GM18520 (cell line): ENCODE results near the gene MIA2.
"Not testable (repeated sequence)": the region's sequence is repeated elsewhere in the genome, so short reads cannot be mapped to it uniquely, and the experiment has no call there.

ENCODE experiments used
- ATAC-seq: cut with Tn5 transposase; IDR thresholded peaks from one replicate; pipeline ENCODE4 v1.9.1; 2021; ENCODE audit not compliant: unreplicated experiment

MIA2 gene

GRCh38 chr14:39324097-39324496 is 90.4 kb downstream of the MIA2 start:
- no peak for ATAC-seq

- ATAC-seq: no peak
Measured at GRCh38 chr14:39339003-39339402, 105.3 kb downstream of the MIA2 start.

DNA sequence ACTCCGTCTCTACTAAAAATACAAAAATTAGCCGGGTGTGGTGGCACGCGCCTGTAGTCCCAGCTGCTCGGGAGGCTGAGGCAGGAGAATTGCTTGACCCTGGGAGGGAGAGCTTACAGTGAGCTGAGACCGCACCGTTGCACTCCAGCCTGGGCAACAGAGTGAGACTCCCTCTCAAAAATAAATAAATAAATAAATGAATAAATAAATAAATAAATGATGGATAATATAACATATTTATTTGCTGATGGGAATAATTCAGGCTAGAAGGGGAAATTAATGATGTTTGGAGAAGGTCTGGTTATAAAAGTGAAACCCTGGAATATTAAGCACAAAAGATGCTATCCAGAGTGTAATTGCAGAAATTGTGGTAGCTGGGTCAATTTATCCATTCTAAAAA is 107.4 kb downstream of the MIA2 start:
- ATAC-seq: not testable (repeated sequence)

DNA sequence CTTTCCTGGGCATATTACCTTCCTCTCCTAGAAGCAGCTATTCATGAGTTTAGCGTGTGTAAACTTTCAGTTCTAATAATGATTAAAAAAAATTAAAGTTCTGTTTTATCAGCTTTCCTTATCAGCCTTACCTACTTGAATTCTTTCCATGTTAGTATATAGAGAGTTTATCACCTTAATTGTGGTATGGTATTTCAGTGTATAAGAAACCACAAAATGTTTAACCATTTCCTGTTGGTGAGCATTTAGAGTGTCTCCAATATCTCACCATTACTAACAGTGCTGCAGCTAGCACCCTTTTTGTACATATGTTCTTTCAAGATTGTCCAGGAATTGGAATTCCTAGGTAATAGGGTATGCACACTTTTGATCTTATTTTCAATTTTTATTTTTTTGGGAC is 109.1 kb downstream of the MIA2 start:
- no peak for ATAC-seq

GRCh38 chr14:39343614-39344013 is 109.9 kb downstream of the MIA2 start:
- ATAC-seq: no peak

- ATAC-seq: no peak
Measured at GRCh38 chr14:39350866-39351265, 117.2 kb downstream of the MIA2 start.

DNA sequence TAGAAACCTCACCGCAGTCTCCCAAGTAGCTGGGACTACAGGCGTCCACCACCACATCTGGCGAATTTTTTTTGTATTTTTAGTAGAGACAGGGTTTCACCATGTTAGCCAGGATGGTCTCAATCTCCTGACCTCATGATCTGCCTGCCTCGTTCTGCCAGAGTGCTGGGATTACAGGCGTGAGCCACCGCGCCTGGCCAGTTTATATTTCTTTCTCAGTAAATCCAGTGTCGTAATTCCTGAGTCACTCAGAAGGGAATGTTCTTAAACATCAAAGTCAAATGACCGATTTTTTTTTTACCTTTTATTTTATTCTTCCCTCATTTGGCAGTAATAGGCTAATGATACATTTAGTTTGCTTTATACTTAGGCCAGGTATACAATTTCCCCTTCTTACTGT is 118.0 kb downstream of the MIA2 start:
- ATAC-seq: no peak

- not testable (repeated sequence) for ATAC-seq
Measured at GRCh38 chr14:39359069-39359468, 125.4 kb downstream of the MIA2 start.

- ATAC-seq: no peak
Measured at GRCh38 chr14:39360316-39360715, 126.6 kb downstream of the MIA2 start.

GRCh38 chr14:39361556-39361955 is 127.8 kb downstream of the MIA2 start:
- ATAC-seq: not testable (repeated sequence)

- ATAC-seq: no peak
Measured at GRCh38 chr14:39364509-39364908, 130.8 kb downstream of the MIA2 start.

- no peak for ATAC-seq
Measured at GRCh38 chr14:39365354-39365753, 131.6 kb downstream of the MIA2 start.

GRCh38 chr14:39366460-39367386 is 133.0 kb downstream of the MIA2 start:
- no peak for ATAC-seq

DNA sequence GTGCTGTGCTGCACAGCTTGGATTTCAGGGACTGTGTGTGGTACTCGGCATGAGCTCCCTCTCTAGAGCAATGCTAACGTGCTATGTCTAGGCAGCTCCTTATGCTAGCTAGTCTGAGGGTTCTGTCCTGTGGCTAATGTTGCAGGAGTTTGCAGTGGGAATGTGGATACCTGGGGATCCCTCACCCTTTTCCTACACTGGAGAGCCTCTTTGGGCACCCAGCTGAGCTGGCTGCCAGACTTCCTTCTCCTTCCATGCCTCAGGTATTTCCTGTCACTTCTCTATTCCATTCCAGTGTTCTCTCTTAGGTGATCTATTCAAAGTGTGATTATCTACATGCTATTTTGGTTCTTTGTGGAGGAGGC is 133.7 kb downstream of the MIA2 start:
- ATAC-seq: no peak

- ATAC-seq: no peak
Measured at GRCh38 chr14:39368261-39368959, 134.7 kb downstream of the MIA2 start.

- no peak for ATAC-seq
Measured at GRCh38 chr14:39369029-39369428, 135.3 kb downstream of the MIA2 start.

GRCh38 chr14:39370415-39370814 is 136.7 kb downstream of the MIA2 start:
- ATAC-seq: no peak

DNA sequence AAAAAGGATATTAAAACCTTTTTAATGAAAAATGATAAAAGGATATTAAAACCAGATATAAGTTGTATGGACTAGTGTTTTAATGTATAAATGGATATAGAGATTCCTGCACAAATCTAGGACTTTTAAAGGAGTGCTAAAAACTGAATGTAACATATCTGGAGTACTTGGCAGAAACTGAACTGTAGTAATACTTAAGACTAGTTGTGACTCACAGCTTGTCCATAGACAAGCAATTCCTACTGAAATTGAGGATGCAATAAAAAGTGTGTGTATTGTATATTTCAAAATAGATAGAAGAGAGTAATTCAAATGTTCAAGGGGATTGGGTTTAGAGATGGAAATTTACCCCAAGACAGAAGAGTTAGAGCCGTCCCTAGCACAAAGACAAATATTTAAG is 138.9 kb downstream of the MIA2 start:
- no peak for ATAC-seq

- no peak for ATAC-seq
Measured at GRCh38 chr14:39374851-39375250, 141.1 kb downstream of the MIA2 start.

- ATAC-seq: no peak
Measured at GRCh38 chr14:39376667-39377403, 143.1 kb downstream of the MIA2 start.

DNA sequence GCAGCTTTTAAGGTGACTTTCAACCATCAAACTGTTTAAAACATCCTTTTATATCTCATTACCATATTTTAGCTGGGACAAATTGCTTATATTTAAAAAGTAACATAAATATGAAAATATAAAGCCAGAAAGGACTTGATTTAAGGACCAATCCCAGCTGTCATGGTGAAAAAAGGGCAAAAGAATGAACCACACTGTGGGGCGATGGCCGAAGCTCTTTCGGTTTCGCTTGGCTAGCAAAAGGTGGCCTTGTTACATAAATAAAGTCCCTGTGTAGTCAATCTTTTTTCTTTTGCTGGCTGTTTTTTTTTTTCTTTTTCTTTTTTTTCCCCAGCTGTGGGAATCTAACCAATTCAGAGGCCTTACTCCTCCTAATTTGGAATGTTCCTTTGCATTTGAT is 147.7 kb downstream of the MIA2 start:
- no peak for ATAC-seq

- ATAC-seq: no peak
Measured at GRCh38 chr14:39382463-39382862, 148.7 kb downstream of the MIA2 start.
